ENCODE measurements around the gene DENND2A. TPM values are rescaled to one million over a fixed set of nuclear protein-coding genes. Genes with fewer than 3 reads are reported as not detected.
A peak's percentile ranks its signal among the peaks of the same experiment; 100 is the strongest.

Gene DENND2A
- total RNA-seq, 1 experiment from 2014 or later = 7.3 TPM

GRCh38 chr7:140517546-140518369 is 122.9 kb downstream of the DENND2A start:
- H2BK120ac ChIP-seq (ENCODE audit: low read depth, low read length, poor library complexity, severe bottlenecking) = no peak overlapping the region
- H4K8ac ChIP-seq (replicated peaks; ENCODE audit: insufficient read length, low read depth, low read length) = no peak overlapping the region
- no peak overlapping the region for H3K4me2 ChIP-seq (ENCODE audit: insufficient read depth, insufficient read length, low read length)
- H2AK5ac ChIP-seq (ENCODE audit: insufficient read length, low read length) = no peak overlapping the region
- no peak overlapping the region for H3T11ph ChIP-seq (ENCODE audit: low read length)
- Mint-ChIP-seq H3K27ac (peak overlapping the region in 2 of 3 experiments; percentile 5 to 46; a peak in 1 of 7 replicates), H3K9me3 (no peaks in the 10 kb centered on the region), H3K27me3 (ENCODE audit: low read depth) (no peaks in the 10 kb centered on the region), H3K4me3 (no peak overlapping the region; a peak in 1 of 5 replicates), H3K36me3 (ENCODE audit: insufficient read depth in 1 of 3, low read depth in 3 of 3) (peaks cover 0 to 1% (median 0%) of the 10 kb centered on the region in 3 experiments; a peak in 2 of 7 replicates), H3K4me1 (peaks cover 13 to 14% of the 10 kb centered on the region in 2 experiments)
- H3K18ac ChIP-seq (ENCODE audit: insufficient read length, low read depth, low read length) = no peak overlapping the region
- H3K14ac ChIP-seq (ENCODE audit: insufficient read depth, low read length) = no peak overlapping the region
- no peaks in the 10 kb centered on the region for H4K20me1 ChIP-seq (ENCODE audit: control insufficient read depth, insufficient read depth, insufficient read length)
- H4K91ac ChIP-seq (ENCODE audit: insufficient read length, low read depth, low read length) = no peak overlapping the region
- no peak overlapping the region for H2BK20ac ChIP-seq (ENCODE audit: low read depth, low read length, poor library complexity, severe bottlenecking)
- no peak overlapping the region for H3K56ac ChIP-seq (ENCODE audit: insufficient read length, low read depth, low read length)
- TF ChIP-seq CTCF (conservative IDR thresholded peaks at IDR 0.05) = peak; percentile 93
- no peak overlapping the region for H2BK12ac ChIP-seq (ENCODE audit: insufficient read length, low read depth, low read length)
- no peak overlapping the region for H2AFZ ChIP-seq (ENCODE audit: low read length)
- H3K27ac ChIP-seq (ENCODE audit: insufficient read length, low read depth, low read length) = no peak overlapping the region
- no peaks in the 10 kb centered on the region for H3K79me2 ChIP-seq (ENCODE audit: insufficient read depth, low read length)
- no peak overlapping the region for H2BK15ac ChIP-seq (ENCODE audit: low read depth, low read length)
- H2BK5ac ChIP-seq (ENCODE audit: insufficient read length, low read length) = no peak overlapping the region
- H3K4me1 ChIP-seq (ENCODE audit: insufficient read depth, low read length) = peaks cover 2% of the 10 kb centered on the region; the same call in 1 of the 2 replicates
- no peaks in the 10 kb centered on the region for H3K79me1 ChIP-seq (ENCODE audit: insufficient read depth, low read depth, low read length, poor library complexity, severe bottlenecking)
- H3K27me3 ChIP-seq (ENCODE audit: insufficient read depth, low read length) = no peaks in the 10 kb centered on the region
- DNase-seq = peak; percentile 97
- no CpG with 5 or more reads among the region's 31 CpGs for WGBS (ENCODE audit: extremely low coverage, insufficient read length, low lambda C conversion rate)
- H3K23me2 ChIP-seq (ENCODE audit: insufficient read length, low read depth, low read length, poor library complexity, severe bottlenecking) = no peaks in the 10 kb centered on the region
- no peak overlapping the region for H3K23ac ChIP-seq (ENCODE audit: insufficient read length, low read depth, low read length)
- H3K4ac ChIP-seq (ENCODE audit: low read depth, low read length) = no peak overlapping the region
- no peak overlapping the region for H3K9ac ChIP-seq (ENCODE audit: extremely low read depth, insufficient read length, low read length)
- no peak overlapping the region for H4K5ac ChIP-seq (ENCODE audit: insufficient read length, low read depth, low read length)
- no peaks in the 10 kb centered on the region for H3K9me3 ChIP-seq (ENCODE audit: control insufficient read depth, low read depth, low read length)
